Osteocyte (in vitro differentiated cells): ENCODE results near the gene KIN. TPM values are rescaled to one million over a fixed set of nuclear protein-coding genes. Genes with fewer than 3 reads are reported as not detected.
"Not testable (repeated sequence)": the region's sequence is repeated elsewhere in the genome, so short reads cannot be mapped to it uniquely, and the experiment has no call there.

Experiments used
- DNase-seq: peaks from one replicate; pipeline ENCODE4 v3.0.0; 2021; ENCODE audit warnings: mixed read lengths; ENCODE audit not compliant: unreplicated experiment; ENCODE audit errors: extremely low spot score
- H3K27ac Mint-ChIP-seq: one replicate; pipeline ENCODE4 v1.8.0; 2021; ENCODE audit warnings: mild to moderate bottlenecking, mixed read lengths; ENCODE audit not compliant: unreplicated experiment
- H3K27me3 Mint-ChIP-seq: one replicate; pipeline ENCODE4 v1.8.0; 2021; ENCODE audit warnings: mixed read lengths; ENCODE audit not compliant: unreplicated experiment
- H3K36me3 Mint-ChIP-seq: one replicate; pipeline ENCODE4 v1.8.0; 2021; ENCODE audit warnings: mixed read lengths; ENCODE audit not compliant: unreplicated experiment
- H3K4me1 Mint-ChIP-seq: one replicate; pipeline ENCODE4 v1.8.0; 2021; ENCODE audit warnings: mixed read lengths; ENCODE audit not compliant: unreplicated experiment
- H3K4me3 Mint-ChIP-seq: one replicate; pipeline ENCODE4 v1.8.0; 2021; ENCODE audit warnings: mild to moderate bottlenecking, moderate library complexity, mixed read lengths; ENCODE audit not compliant: unreplicated experiment
- H3K9me3 Mint-ChIP-seq: one replicate; pipeline ENCODE4 v1.8.0; 2021; ENCODE audit warnings: mixed read lengths; ENCODE audit not compliant: unreplicated experiment
- total RNA-seq: library from RNA; stranded (reverse); gene quantifications from 2 replicates; pipeline ENCODE4 v1.2.1, GENCODE V29; 2021
- TF ChIP-seq, protein P1 (sequence below): fragments of 200-600 bp; sonication (generic); IDR thresholded peaks from 2 replicates; pipeline ENCODE4 v1.5.0; 2021; ENCODE audit warnings: antibody characterized with exemption, mild to moderate bottlenecking, moderate library complexity

The KIN gene
- total RNA-seq, 1 donor from 2014 or later: 10.9 TPM

- H3K9me3 Mint-ChIP-seq: no peaks in the 10 kb centered on the region
- H3K27me3 Mint-ChIP-seq: no peaks in the 10 kb centered on the region
- DNase-seq: no peak
- peaks cover 51% of the 10 kb centered on the region for H3K36me3 Mint-ChIP-seq
- H3K4me1 Mint-ChIP-seq: no peaks in the 10 kb centered on the region
- no peak overlapping the region for H3K27ac Mint-ChIP-seq
- TF ChIP-seq, protein P1, sequence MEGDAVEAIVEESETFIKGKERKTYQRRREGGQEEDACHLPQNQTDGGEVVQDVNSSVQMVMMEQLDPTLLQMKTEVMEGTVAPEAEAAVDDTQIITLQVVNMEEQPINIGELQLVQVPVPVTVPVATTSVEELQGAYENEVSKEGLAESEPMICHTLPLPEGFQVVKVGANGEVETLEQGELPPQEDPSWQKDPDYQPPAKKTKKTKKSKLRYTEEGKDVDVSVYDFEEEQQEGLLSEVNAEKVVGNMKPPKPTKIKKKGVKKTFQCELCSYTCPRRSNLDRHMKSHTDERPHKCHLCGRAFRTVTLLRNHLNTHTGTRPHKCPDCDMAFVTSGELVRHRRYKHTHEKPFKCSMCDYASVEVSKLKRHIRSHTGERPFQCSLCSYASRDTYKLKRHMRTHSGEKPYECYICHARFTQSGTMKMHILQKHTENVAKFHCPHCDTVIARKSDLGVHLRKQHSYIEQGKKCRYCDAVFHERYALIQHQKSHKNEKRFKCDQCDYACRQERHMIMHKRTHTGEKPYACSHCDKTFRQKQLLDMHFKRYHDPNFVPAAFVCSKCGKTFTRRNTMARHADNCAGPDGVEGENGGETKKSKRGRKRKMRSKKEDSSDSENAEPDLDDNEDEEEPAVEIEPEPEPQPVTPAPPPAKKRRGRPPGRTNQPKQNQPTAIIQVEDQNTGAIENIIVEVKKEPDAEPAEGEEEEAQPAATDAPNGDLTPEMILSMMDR: no peak
- H3K4me3 Mint-ChIP-seq: no peak overlapping the region
Observed at GRCh38 chr10:7755103-7755502, 32.7 kb downstream of the KIN start.

GRCh38 chr10:7752251-7752650, 35.5 kb downstream of the KIN start:
- Mint-ChIP-seq H3K4me3 (no peak overlapping the region), H3K4me1 (no peaks in the 10 kb centered on the region), H3K36me3 (peaks cover 41% of the 10 kb centered on the region), H3K9me3 (no peaks in the 10 kb centered on the region), H3K27me3 (no peaks in the 10 kb centered on the region), H3K27ac (no peak overlapping the region)
- TF ChIP-seq, protein P1: no peak
- DNase-seq: no peak

- Mint-ChIP-seq H3K36me3 (peaks cover 28% of the 10 kb centered on the region), H3K4me3 (no peak overlapping the region), H3K27ac (no peak overlapping the region), H3K9me3 (no peaks in the 10 kb centered on the region), H3K27me3 (no peaks in the 10 kb centered on the region), H3K4me1 (no peaks in the 10 kb centered on the region)
- TF ChIP-seq, protein P1: no peak
- DNase-seq: no peak
Observed at GRCh38 chr10:7750222-7750621, 37.6 kb downstream of the KIN start.

- not testable (repeated sequence) for H3K4me3 Mint-ChIP-seq, H3K27ac Mint-ChIP-seq, DNase-seq, H3K27me3 Mint-ChIP-seq, H3K9me3 Mint-ChIP-seq, H3K4me1 Mint-ChIP-seq
- H3K36me3 Mint-ChIP-seq: peaks cover 18% of the 10 kb centered on the region
Observed at GRCh38 chr10:7748637-7749036, 39.2 kb downstream of the KIN start.

DNA sequence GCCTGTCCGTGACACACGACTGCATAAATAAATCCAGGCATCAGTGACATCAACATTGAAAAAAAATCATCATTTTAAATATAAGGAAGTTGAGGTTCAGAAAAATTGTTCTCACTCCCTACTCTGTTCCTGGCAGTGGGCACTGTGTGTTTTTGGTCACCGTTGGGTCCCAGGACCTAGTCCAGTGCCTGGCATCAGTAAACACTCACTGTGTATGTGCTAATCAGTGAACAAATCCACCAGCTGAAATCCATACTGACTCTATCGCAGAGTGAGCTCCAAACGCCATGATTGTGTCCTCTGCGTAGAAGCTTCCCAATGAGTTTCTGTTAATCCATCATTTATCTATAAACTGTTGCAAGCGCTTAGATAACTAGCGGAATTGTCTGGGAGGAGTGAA, 43.5 kb downstream of the KIN start:
- H3K9me3 Mint-ChIP-seq: no peaks in the 10 kb centered on the region
- H3K36me3 Mint-ChIP-seq: no peaks in the 10 kb centered on the region
- TF ChIP-seq, protein P1: no peak
- no peak overlapping the region for H3K4me3 Mint-ChIP-seq
- DNase-seq: no peak
- peaks cover 5% of the 10 kb centered on the region for H3K27me3 Mint-ChIP-seq
- no peaks in the 10 kb centered on the region for H3K4me1 Mint-ChIP-seq
- H3K27ac Mint-ChIP-seq: no peak overlapping the region
